Fibroblast of pulmonary artery (primary cell): ENCODE results near the gene RNF128.
"Not testable (repeated sequence)": the region's sequence is repeated elsewhere in the genome, so short reads cannot be mapped to it uniquely, and the experiment has no call there.

Experiments used
- DNase-seq: peaks from one replicate; pipeline ENCODE4 v3.0.0-alpha.2; 2010; ENCODE audit warnings: low read depth
- H3K4me3 ChIP-seq: replicated peaks from 2 replicates; pipeline ENCODE4 v1.5.1; 2011; ENCODE audit warnings: low read depth, mild to moderate bottlenecking, control low read depth, low read length, moderate library complexity
- TF ChIP-seq, protein P1 (sequence below): IDR thresholded peaks from 2 replicates; pipeline ENCODE4 v1.5.1; 2011; ENCODE audit warnings: mild to moderate bottlenecking, control low read depth, low read length, inconsistent platforms; ENCODE audit errors: missing control alignments

Gene RNF128

DNA sequence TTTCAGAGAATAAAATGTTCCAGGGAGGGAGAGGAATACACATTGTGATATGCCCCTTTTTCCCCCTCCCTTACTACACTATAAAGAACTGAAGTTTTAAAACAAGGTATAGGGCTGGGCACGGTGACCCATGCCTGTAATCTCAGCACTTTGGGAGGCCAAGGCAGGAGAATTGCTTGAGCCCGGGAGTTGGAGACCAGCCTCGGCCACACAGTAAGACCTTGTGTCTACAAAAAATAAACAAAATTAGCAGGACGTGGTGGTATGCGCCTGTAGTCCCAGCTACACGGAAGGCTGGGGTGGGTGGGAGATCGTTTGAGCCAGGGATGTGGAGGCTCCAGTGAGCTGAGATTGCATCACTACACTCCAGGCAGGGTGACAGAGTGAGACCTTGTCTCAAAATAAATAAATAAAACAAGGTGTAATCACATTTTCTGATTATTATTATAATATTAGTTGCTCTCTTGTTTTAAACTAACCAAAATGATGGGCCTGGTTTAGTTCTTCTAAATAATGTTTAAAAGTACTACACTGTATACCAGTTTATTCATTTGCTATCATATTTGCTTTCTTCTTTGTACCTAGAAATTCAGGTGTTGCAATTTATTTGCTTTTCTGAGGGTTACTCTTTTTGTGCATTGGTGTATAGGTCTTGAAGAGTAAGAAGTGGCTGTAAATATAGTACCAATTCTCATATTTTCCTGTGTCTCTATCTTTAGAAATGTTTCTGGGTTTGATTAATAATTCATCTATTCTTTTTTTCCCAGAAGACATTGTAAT is 84.8 kb downstream of the RNF128 start:
- no peak overlapping the region for H3K4me3 ChIP-seq
- TF ChIP-seq, protein P1, sequence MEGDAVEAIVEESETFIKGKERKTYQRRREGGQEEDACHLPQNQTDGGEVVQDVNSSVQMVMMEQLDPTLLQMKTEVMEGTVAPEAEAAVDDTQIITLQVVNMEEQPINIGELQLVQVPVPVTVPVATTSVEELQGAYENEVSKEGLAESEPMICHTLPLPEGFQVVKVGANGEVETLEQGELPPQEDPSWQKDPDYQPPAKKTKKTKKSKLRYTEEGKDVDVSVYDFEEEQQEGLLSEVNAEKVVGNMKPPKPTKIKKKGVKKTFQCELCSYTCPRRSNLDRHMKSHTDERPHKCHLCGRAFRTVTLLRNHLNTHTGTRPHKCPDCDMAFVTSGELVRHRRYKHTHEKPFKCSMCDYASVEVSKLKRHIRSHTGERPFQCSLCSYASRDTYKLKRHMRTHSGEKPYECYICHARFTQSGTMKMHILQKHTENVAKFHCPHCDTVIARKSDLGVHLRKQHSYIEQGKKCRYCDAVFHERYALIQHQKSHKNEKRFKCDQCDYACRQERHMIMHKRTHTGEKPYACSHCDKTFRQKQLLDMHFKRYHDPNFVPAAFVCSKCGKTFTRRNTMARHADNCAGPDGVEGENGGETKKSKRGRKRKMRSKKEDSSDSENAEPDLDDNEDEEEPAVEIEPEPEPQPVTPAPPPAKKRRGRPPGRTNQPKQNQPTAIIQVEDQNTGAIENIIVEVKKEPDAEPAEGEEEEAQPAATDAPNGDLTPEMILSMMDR: no peak
- no peak for DNase-seq

- not testable (repeated sequence) for DNase-seq, H3K4me3 ChIP-seq
These were observed 86.4 kb downstream of the RNF128 start for GRCh38 chrX:106812930-106813329.

DNA sequence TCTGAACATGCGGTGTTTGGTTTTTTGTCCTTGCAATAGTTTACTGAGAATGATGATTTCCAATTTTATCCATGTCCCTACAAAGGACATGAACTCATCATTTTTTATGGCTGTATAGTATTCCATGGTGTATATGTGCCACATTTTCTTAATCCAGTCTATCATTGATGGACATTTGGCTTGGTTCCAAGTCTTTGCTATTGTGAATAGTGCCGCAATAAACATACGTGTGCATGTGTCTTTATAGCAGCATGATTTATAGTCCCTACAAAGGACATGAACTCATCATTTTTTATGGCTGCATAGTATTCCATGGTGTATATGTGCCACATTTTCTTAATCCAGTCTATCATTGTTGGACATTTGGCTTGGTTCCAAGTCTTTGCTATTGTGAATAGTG is 87.6 kb downstream of the RNF128 start:
- not testable (repeated sequence) for DNase-seq, H3K4me3 ChIP-seq
